ENCODE results near the gene ZNF274.
"Not testable (repeated sequence)": the region's sequence is repeated elsewhere in the genome, so short reads cannot be mapped to it uniquely, and the experiment has no call there.

The ZNF274 gene

DNA sequence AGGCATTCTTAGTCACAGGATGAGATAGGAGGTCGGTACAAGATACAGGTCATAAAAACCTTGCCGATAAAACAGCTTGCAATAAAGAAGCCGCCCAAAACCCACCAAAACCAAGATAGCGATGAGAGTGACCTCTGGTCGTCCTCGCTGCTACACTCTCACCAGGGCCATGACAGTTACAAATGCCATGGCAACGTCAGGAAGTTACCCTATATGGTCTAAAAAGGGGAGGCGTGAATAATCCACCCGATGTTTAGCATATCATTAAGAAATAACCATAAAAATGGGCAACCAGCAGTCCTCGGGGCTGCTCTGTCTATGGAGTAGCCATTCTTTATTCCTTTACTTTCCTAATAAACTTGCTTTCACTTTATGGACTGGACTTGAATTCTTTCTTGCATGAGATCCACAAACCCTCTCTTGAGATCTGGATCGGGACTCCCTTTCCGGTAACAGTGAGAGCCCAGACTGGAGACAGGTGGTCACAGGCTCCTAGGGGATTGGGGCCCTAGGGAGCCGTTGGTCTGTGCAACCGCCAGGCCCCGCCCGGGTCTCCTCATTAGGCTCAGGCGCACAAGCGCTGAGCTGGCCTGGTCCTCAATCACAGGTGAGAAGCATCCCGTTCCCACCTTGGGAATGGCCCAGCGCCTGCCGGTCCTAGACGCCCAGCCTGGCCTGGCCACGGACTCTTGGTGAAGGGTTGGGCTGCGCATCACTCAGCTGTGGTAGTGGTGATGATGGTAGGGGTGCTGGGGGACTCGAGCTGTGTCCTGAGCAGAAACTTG lies 34.9 kb downstream of the ZNF274 start:
- Histone ChIP-seq H3K9me3 (ENCODE audit: control insufficient read depth, insufficient read depth, low read length) (no peaks in the 10 kb centered on the region), H3K4me1 (ENCODE audit: control insufficient read depth, insufficient read depth, low read length) (peaks cover 2% of the 10 kb centered on the region), H3K4me3 (ENCODE audit: low read depth, low read length) (no peak overlapping the region)

DNA sequence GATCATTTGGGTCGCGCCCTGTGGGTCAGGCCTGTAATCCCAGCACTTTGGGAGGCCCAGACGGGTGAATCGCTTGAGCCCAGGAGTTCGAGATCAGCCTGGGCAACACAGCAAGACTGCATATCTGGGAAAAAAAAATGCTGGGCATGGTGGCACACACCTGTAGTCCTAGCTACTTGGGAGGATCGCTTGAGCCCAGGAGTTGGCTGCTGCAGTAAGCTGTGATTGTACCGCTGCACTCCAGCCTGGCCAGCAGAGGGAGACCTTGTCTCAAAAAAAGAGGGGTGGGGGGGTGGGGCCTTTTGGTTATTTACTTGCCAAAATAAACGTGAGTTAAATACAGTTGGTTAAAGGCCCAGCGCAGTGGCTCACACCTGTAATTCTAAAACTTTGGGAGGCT lies 36.0 kb downstream of the ZNF274 start:
- H3K4me1 ChIP-seq (ENCODE audit: control insufficient read depth, insufficient read depth, low read length) = peaks cover 2% of the 10 kb centered on the region
- no peak overlapping the region for H3K4me3 ChIP-seq (ENCODE audit: low read depth, low read length)
- no peaks in the 10 kb centered on the region for H3K27me3 ChIP-seq (ENCODE audit: control insufficient read depth, insufficient read depth, low read length)
- H3K36me3 ChIP-seq (ENCODE audit: control insufficient read depth, insufficient read depth, low read length) = no peaks in the 10 kb centered on the region
- no peaks in the 10 kb centered on the region for H3K9me3 ChIP-seq (ENCODE audit: control insufficient read depth, insufficient read depth, low read length)
- H3K9ac ChIP-seq (ENCODE audit: low read depth, low read length) = no peak overlapping the region

More for the DNA sequence above, 34.9 kb downstream of the ZNF274 start:
- Histone ChIP-seq H3K9ac (ENCODE audit: low read depth, low read length) (no peak overlapping the region), H3K36me3 (ENCODE audit: control insufficient read depth, insufficient read depth, low read length) (peaks cover 4% of the 10 kb centered on the region), H3K27me3 (ENCODE audit: control insufficient read depth, insufficient read depth, low read length) (no peaks in the 10 kb centered on the region)

GRCh38 chr19:58227964-58228584 lies 45.2 kb downstream of the ZNF274 start:
- H3K27me3 ChIP-seq (ENCODE audit: control insufficient read depth, insufficient read depth, low read length) = no peaks in the 10 kb centered on the region
- H3K36me3 ChIP-seq (ENCODE audit: control insufficient read depth, insufficient read depth, low read length) = peaks cover 32% of the 10 kb centered on the region
- H3K9me3 ChIP-seq (ENCODE audit: control insufficient read depth, insufficient read depth, low read length) = no peaks in the 10 kb centered on the region
- peak overlapping the region; percentile 95 for H3K9ac ChIP-seq (ENCODE audit: low read depth, low read length)
- peaks cover 9% of the 10 kb centered on the region for H3K4me1 ChIP-seq (ENCODE audit: control insufficient read depth, insufficient read depth, low read length)
- H3K4me3 ChIP-seq (ENCODE audit: low read depth, low read length) = peak overlapping the region; percentile 62

DNA sequence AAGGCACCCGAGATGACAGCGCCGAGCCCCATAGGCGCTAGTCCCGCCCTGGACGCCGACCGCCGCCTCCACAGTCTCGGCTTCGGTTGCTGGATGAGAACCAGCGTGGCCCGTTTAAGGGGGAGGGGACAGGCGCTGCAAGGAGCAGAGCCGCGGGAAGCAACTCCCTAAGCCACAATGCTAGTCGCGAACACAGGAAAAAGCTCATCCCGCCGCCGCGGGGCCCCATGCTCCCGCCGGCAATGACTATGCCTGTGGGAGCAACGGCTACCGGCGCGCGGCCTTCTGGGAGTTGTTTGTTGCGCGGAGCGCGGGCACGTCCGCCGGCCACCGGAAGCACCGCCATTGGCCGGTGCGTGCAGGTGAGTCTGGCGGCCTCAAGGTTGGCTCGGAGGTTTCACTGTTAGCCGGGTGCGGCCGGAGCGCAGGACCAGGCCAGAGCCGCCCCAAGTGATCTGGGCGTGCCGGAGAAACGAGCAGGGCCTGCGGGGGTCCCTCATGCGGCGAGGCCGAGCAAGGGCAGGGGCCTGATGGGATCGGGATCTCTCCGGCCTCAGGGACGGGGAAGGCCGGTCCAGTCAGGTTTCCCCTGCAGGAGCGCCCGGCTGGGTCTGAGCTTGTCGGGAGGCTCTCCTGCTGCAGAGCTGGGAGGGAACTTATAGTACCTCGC lies 45.9 kb downstream of the ZNF274 start, which contains the start of gene ZNF544:
Gene ZNF544, plus strand, starts transcription at position 330 of the 670 bp plus-strand sequence. CDS start 15,110 bp downstream, outside the sequence.
- H3K4me1 ChIP-seq (ENCODE audit: control insufficient read depth, insufficient read depth, low read length) = peaks cover 9% of the 10 kb centered on the region
- no peaks in the 10 kb centered on the region for H3K9me3 ChIP-seq (ENCODE audit: control insufficient read depth, insufficient read depth, low read length)
- peak within 1 kb of the TSS; percentile 62 for H3K4me3 ChIP-seq (ENCODE audit: low read depth, low read length)
- peaks cover 36% of the 10 kb centered on the region for H3K36me3 ChIP-seq (ENCODE audit: control insufficient read depth, insufficient read depth, low read length)
- peak within 1 kb of the TSS; percentile 95 for H3K9ac ChIP-seq (ENCODE audit: low read depth, low read length)
- H3K27me3 ChIP-seq (ENCODE audit: control insufficient read depth, insufficient read depth, low read length) = no peaks in the 10 kb centered on the region

- H3K4me3 ChIP-seq (ENCODE audit: low read depth, low read length) = peak overlapping the region; percentile 62
- H3K9ac ChIP-seq (ENCODE audit: low read depth, low read length) = peak overlapping the region; percentile 95
- peaks cover 9% of the 10 kb centered on the region for H3K4me1 ChIP-seq (ENCODE audit: control insufficient read depth, insufficient read depth, low read length)
- no peaks in the 10 kb centered on the region for H3K9me3 ChIP-seq (ENCODE audit: control insufficient read depth, insufficient read depth, low read length)
- peaks cover 41% of the 10 kb centered on the region for H3K36me3 ChIP-seq (ENCODE audit: control insufficient read depth, insufficient read depth, low read length)
- H3K27me3 ChIP-seq (ENCODE audit: control insufficient read depth, insufficient read depth, low read length) = no peaks in the 10 kb centered on the region
These were observed 46.4 kb downstream of the ZNF274 start for GRCh38 chr19:58229255-58229639.

GRCh38 chr19:58237324-58237723 lies 54.5 kb downstream of the ZNF274 start:
- Histone ChIP-seq H3K4me3 (ENCODE audit: low read depth, low read length) (no peak overlapping the region), H3K9me3 (ENCODE audit: control insufficient read depth, insufficient read depth, low read length) (no peaks in the 10 kb centered on the region), H3K36me3 (ENCODE audit: control insufficient read depth, insufficient read depth, low read length) (peaks cover 73% of the 10 kb centered on the region)

GRCh38 chr19:58243351-58243750 lies 60.5 kb downstream of the ZNF274 start:
- no peaks in the 10 kb centered on the region for H3K27me3 ChIP-seq (ENCODE audit: control insufficient read depth, insufficient read depth, low read length)
- H3K9me3 ChIP-seq (ENCODE audit: control insufficient read depth, insufficient read depth, low read length) = peaks cover 3% of the 10 kb centered on the region
- H3K36me3 ChIP-seq (ENCODE audit: control insufficient read depth, insufficient read depth, low read length) = peaks cover 85% of the 10 kb centered on the region
- H3K4me3 ChIP-seq (ENCODE audit: low read depth, low read length) = no peak overlapping the region
- H3K9ac ChIP-seq (ENCODE audit: low read depth, low read length) = no peak overlapping the region
- H3K4me1 ChIP-seq (ENCODE audit: control insufficient read depth, insufficient read depth, low read length) = no peaks in the 10 kb centered on the region

More at GRCh38 chr19:58237324-58237723, 54.5 kb downstream of the ZNF274 start:
- Histone ChIP-seq H3K4me1 (ENCODE audit: control insufficient read depth, insufficient read depth, low read length) (no peaks in the 10 kb centered on the region), H3K9ac (ENCODE audit: low read depth, low read length) (no peak overlapping the region), H3K27me3 (ENCODE audit: control insufficient read depth, insufficient read depth, low read length) (no peaks in the 10 kb centered on the region)

- H3K36me3 ChIP-seq (ENCODE audit: control insufficient read depth, insufficient read depth, low read length) = peaks cover 91% of the 10 kb centered on the region
- H3K9ac ChIP-seq (ENCODE audit: low read depth, low read length) = no peak overlapping the region
- H3K27me3 ChIP-seq (ENCODE audit: control insufficient read depth, insufficient read depth, low read length) = no peaks in the 10 kb centered on the region
- H3K4me1 ChIP-seq (ENCODE audit: control insufficient read depth, insufficient read depth, low read length) = no peaks in the 10 kb centered on the region
- H3K9me3 ChIP-seq (ENCODE audit: control insufficient read depth, insufficient read depth, low read length) = peaks cover 52% of the 10 kb centered on the region
- no peak overlapping the region for H3K4me3 ChIP-seq (ENCODE audit: low read depth, low read length)
These were observed 66.0 kb downstream of the ZNF274 start for GRCh38 chr19:58248886-58249285.

GRCh38 chr19:58252102-58252685 lies 69.3 kb downstream of the ZNF274 start:
- no peak overlapping the region for H3K9ac ChIP-seq (ENCODE audit: low read depth, low read length)
- no peaks in the 10 kb centered on the region for H3K27me3 ChIP-seq (ENCODE audit: control insufficient read depth, insufficient read depth, low read length)
- no peaks in the 10 kb centered on the region for H3K4me1 ChIP-seq (ENCODE audit: control insufficient read depth, insufficient read depth, low read length)
- peaks cover 77% of the 10 kb centered on the region for H3K9me3 ChIP-seq (ENCODE audit: control insufficient read depth, insufficient read depth, low read length)
- H3K4me3 ChIP-seq (ENCODE audit: low read depth, low read length) = no peak overlapping the region
- peaks cover 80% of the 10 kb centered on the region for H3K36me3 ChIP-seq (ENCODE audit: control insufficient read depth, insufficient read depth, low read length)

DNA sequence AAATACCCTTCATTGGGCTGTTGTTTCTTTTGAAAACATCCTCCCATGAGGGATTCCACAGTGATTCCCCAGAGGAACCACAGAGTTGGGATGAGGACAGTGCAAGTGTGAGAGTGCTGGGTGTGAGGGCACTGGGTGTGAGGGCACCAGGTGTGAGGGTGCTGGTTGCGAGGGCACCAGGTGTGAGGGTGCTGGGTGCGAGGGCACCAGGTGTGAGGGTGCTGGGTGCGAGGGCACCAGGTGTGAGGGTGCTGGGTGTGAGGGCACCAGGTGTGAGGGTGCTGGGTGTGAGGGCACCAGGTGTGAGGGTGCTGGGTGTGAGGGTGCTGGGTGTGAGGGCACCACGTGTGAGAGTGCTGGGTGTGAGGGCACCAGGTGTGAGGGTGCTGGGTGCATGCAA lies 75.4 kb downstream of the ZNF274 start:
- not testable (repeated sequence) for H3K4me1 ChIP-seq (ENCODE audit: control insufficient read depth, insufficient read depth, low read length); H3K27me3 ChIP-seq (ENCODE audit: control insufficient read depth, insufficient read depth, low read length); H3K9ac ChIP-seq (ENCODE audit: low read depth, low read length)
- peaks cover 80% of the 10 kb centered on the region for H3K36me3 ChIP-seq (ENCODE audit: control insufficient read depth, insufficient read depth, low read length)
- peaks cover 86% of the 10 kb centered on the region for H3K9me3 ChIP-seq (ENCODE audit: control insufficient read depth, insufficient read depth, low read length)
- H3K4me3 ChIP-seq (ENCODE audit: low read depth, low read length) = peak overlapping the region; percentile 16

DNA sequence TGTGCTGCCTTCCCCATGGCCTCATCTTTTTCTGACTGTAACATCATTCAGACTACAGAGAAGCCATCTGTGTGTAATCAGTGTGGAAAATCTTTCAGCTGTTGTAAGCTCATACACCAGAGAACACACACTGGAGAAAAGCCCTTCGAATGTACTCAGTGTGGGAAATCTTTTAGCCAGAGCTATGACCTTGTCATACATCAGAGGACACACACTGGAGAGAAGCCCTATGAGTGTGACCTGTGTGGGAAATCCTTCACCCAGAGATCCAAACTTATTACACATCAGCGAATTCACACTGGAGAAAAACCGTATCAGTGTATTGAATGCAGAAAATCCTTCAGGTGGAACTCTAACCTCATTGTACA lies 78.7 kb downstream of the ZNF274 start:
- H3K4me1 ChIP-seq (ENCODE audit: control insufficient read depth, insufficient read depth, low read length) = no peaks in the 10 kb centered on the region
- no peaks in the 10 kb centered on the region for H3K27me3 ChIP-seq (ENCODE audit: control insufficient read depth, insufficient read depth, low read length)
- peaks cover 82% of the 10 kb centered on the region for H3K9me3 ChIP-seq (ENCODE audit: control insufficient read depth, insufficient read depth, low read length)
- no peak overlapping the region for H3K9ac ChIP-seq (ENCODE audit: low read depth, low read length)
- H3K36me3 ChIP-seq (ENCODE audit: control insufficient read depth, insufficient read depth, low read length) = peaks cover 63% of the 10 kb centered on the region
- H3K4me3 ChIP-seq (ENCODE audit: low read depth, low read length) = no peak overlapping the region
